Measurements from ENCODE around the gene DZIP3. TPM values are rescaled to one million over a fixed set of nuclear protein-coding genes. Genes with fewer than 3 reads are reported as not detected.

Gene DZIP3
- total RNA-seq, 2 donors from 2014 or later = 14.4 to 15.0 TPM

Other genes with a start within 250 kb of the DZIP3 start
- under 1 TPM; 0.42 to 0.65 TPM for gene MYH15, start 79.1 kb upstream of the DZIP3 start, total RNA-seq
- gene CIP2A, start 284 bp upstream of the DZIP3 start, total RNA-seq = 1 to 10 TPM; 2.6 to 3.3 TPM
- gene RETNLB, start 167.7 kb downstream of the DZIP3 start, total RNA-seq = not detected
- gene TRAT1, start 233.1 kb downstream of the DZIP3 start, total RNA-seq = under 1 TPM; 0.44 to 0.50 TPM